ENCODE data around the gene LNPEP.

DNA sequence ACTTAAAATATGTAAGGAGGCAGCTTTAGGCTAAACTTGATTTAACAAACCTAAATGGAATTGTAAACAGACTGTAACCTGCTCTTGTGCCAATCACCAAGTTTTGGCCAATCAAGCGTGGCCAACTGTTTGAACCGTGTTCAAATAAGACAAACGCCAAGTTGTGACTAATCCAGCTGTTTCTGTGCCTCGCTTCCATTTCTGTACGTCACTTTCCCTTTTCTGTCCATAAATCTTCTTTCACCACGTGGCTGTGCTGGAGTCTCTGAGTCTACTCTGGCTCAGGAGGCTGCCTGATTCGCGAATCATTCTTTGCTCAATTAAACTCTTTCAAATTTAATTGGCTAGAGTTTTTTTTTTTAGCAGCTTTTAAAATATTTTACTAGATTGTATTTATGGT lies 135.2 kb downstream of the LNPEP start:
- no peak for TF ChIP-seq EZH2 (IDR thresholded peaks at IDR 0.05; ENCODE audit: borderline replicate concordance, insufficient read depth, low read depth, low read length, poor library complexity, severe bottlenecking)
- TF ChIP-seq, protein P1, sequence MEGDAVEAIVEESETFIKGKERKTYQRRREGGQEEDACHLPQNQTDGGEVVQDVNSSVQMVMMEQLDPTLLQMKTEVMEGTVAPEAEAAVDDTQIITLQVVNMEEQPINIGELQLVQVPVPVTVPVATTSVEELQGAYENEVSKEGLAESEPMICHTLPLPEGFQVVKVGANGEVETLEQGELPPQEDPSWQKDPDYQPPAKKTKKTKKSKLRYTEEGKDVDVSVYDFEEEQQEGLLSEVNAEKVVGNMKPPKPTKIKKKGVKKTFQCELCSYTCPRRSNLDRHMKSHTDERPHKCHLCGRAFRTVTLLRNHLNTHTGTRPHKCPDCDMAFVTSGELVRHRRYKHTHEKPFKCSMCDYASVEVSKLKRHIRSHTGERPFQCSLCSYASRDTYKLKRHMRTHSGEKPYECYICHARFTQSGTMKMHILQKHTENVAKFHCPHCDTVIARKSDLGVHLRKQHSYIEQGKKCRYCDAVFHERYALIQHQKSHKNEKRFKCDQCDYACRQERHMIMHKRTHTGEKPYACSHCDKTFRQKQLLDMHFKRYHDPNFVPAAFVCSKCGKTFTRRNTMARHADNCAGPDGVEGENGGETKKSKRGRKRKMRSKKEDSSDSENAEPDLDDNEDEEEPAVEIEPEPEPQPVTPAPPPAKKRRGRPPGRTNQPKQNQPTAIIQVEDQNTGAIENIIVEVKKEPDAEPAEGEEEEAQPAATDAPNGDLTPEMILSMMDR (IDR thresholded peaks at IDR 0.05) = no peak

All from B cell (primary cell).